Neural crest cell (in vitro differentiated cells): ENCODE measurements around the gene NFATC1. TPM values are rescaled to one million over a fixed set of nuclear protein-coding genes. Genes with fewer than 3 reads are reported as not detected.

Experiments
- DNase-seq: peaks from one replicate; pipeline ENCODE4 v3.0.0; 2021; ENCODE audit warnings: low read depth, mixed read lengths, low spot score
- H3K27ac Mint-ChIP-seq: one replicate; pipeline ENCODE4 v1.8.0; 2021; ENCODE audit warnings: mild to moderate bottlenecking, mixed read lengths; ENCODE audit not compliant: unreplicated experiment
- H3K27me3 Mint-ChIP-seq: 2 replicates; pipeline ENCODE4 v1.8.0; 2021; ENCODE audit warnings: low read depth, mild to moderate bottlenecking, mixed read lengths
- H3K36me3 Mint-ChIP-seq: 2 replicates; pipeline ENCODE4 v1.8.0; 2021; ENCODE audit warnings: low read depth, mild to moderate bottlenecking, mixed read lengths
- H3K4me1 Mint-ChIP-seq: 2 replicates; pipeline ENCODE4 v1.8.0; 2021; ENCODE audit warnings: mixed read lengths
- H3K4me3 Mint-ChIP-seq: one replicate; pipeline ENCODE4 v1.8.0; 2021; ENCODE audit warnings: mild to moderate bottlenecking, mixed read lengths
- H3K9me3 Mint-ChIP-seq: 2 replicates; pipeline ENCODE4 v1.8.0; 2021; ENCODE audit warnings: mixed read lengths
- CTCF ChIP-seq: fragments of 200-600 bp; sonication (generic); conservative IDR thresholded peaks from 2 replicates; pipeline ENCODE4 v1.5.0; 2021; ENCODE audit warnings: antibody characterized with exemption, mild to moderate bottlenecking
- total RNA-seq: library from RNA; stranded (reverse); gene quantifications from 2 replicates; pipeline ENCODE4 v1.2.1, GENCODE V29; 2021

The NFATC1 gene
- total RNA-seq, 1 donor from 2014 or later, result 2.4 TPM

GRCh38 chr18:79386547-79386946 is 9.2 kb upstream of the NFATC1 start:
- DNase-seq, result no peak
- no peak for TF ChIP-seq CTCF
- Mint-ChIP-seq H3K36me3 (no peaks in the 10 kb centered on the region), H3K9me3 (no peaks in the 10 kb centered on the region), H3K4me1 (peaks cover 4% of the 10 kb centered on the region), H3K27ac (no peak overlapping the region), H3K27me3 (peaks cover 46% of the 10 kb centered on the region), H3K4me3 (no peak overlapping the region)

GRCh38 chr18:79387214-79387613 is 8.5 kb upstream of the NFATC1 start:
- peaks cover 53% of the 10 kb centered on the region for H3K27me3 Mint-ChIP-seq
- peak overlapping the region; percentile 38 for H3K4me3 Mint-ChIP-seq
- H3K9me3 Mint-ChIP-seq, result no peaks in the 10 kb centered on the region
- no peak for DNase-seq
- TF ChIP-seq CTCF, result no peak
- H3K27ac Mint-ChIP-seq, result no peak overlapping the region
- H3K36me3 Mint-ChIP-seq, result no peaks in the 10 kb centered on the region
- peaks cover 4% of the 10 kb centered on the region for H3K4me1 Mint-ChIP-seq

GRCh38 chr18:79387615-79388014 is 8.1 kb upstream of the NFATC1 start:
- peaks cover 57% of the 10 kb centered on the region for H3K27me3 Mint-ChIP-seq
- no peak for TF ChIP-seq CTCF
- H3K9me3 Mint-ChIP-seq, result no peaks in the 10 kb centered on the region
- no peak for DNase-seq
- H3K4me3 Mint-ChIP-seq, result peak overlapping the region; percentile 38
- H3K27ac Mint-ChIP-seq, result no peak overlapping the region
- H3K4me1 Mint-ChIP-seq, result peaks cover 4% of the 10 kb centered on the region
- no peaks in the 10 kb centered on the region for H3K36me3 Mint-ChIP-seq

GRCh38 chr18:79388043-79388442 is 7.7 kb upstream of the NFATC1 start:
- H3K4me1 Mint-ChIP-seq, result peaks cover 4% of the 10 kb centered on the region
- no peak for DNase-seq
- TF ChIP-seq CTCF, result no peak
- H3K27me3 Mint-ChIP-seq, result peaks cover 61% of the 10 kb centered on the region
- no peaks in the 10 kb centered on the region for H3K36me3 Mint-ChIP-seq
- H3K27ac Mint-ChIP-seq, result no peak overlapping the region
- H3K9me3 Mint-ChIP-seq, result no peaks in the 10 kb centered on the region
- no peak overlapping the region for H3K4me3 Mint-ChIP-seq

- DNase-seq, result no peak
- H3K9me3 Mint-ChIP-seq, result no peaks in the 10 kb centered on the region
- H3K4me3 Mint-ChIP-seq, result peak overlapping the region; percentile 36
- no peaks in the 10 kb centered on the region for H3K36me3 Mint-ChIP-seq
- TF ChIP-seq CTCF, result no peak
- peaks cover 10% of the 10 kb centered on the region for H3K4me1 Mint-ChIP-seq
- no peak overlapping the region for H3K27ac Mint-ChIP-seq
- peaks cover 68% of the 10 kb centered on the region for H3K27me3 Mint-ChIP-seq
Measured at GRCh38 chr18:79389689-79390088, 6.0 kb upstream of the NFATC1 start.

- TF ChIP-seq CTCF, result no peak
- no peak for DNase-seq
- Mint-ChIP-seq H3K4me3 (peak overlapping the region; percentile 71), H3K9me3 (no peaks in the 10 kb centered on the region), H3K27me3 (peaks cover 85% of the 10 kb centered on the region), H3K36me3 (no peaks in the 10 kb centered on the region), H3K4me1 (peaks cover 9% of the 10 kb centered on the region), H3K27ac (no peak overlapping the region)
Measured at GRCh38 chr18:79392226-79392625, 3.5 kb upstream of the NFATC1 start.
